ENCODE measurements around the gene GPAT3.
"Not testable (repeated sequence)": the region's sequence is repeated elsewhere in the genome, so short reads cannot be mapped to it uniquely, and the experiment has no call there.

Gene GPAT3

DNA sequence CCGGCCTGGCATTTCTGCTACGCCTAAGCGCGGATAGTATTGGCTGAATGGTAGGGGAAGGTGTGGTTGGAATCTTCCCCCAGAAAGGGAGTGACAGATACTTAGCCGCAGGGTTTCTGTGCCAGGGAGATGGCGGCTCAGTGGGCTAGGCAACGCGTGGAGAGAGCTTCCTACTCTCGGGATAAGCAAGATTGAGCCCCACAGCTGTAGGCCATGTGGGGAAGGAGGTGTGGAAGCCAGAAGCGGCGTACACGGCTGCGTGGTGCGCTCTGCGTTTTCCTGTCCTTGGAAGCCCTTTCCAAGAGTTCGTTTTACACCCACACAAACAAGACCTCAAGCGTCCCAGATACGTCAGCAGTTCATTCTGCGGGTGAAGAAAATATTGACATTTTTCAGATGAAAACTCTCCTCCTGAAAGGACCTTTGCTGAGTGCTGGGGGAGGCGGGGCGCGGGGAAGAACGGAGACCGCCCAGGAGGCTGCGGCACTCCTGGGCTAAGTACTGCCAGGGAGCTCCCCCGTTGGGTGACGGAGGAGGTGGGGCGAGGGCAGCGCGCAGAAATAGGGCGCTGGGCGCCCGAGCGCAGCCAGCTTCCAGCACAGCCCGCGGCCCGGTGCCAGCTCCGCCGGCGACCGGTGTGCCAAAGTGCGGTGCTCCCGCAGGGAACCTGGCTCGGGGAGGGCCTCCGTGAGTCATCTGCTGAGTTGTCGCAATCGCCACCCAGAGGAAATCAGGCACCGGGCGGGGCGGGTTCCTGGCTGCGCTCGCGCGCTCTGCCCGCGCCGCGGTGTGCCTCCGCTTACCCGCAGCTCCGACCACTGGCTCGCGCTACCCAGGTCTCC lies at the start of gene GPAT3:
Gene GPAT3 (plus strand): TSS at position 589 of the 842 bp plus-strand sequence. CDS start 515 bp downstream, outside the sequence.
- DNase-seq: peak; percentile 82

DNA sequence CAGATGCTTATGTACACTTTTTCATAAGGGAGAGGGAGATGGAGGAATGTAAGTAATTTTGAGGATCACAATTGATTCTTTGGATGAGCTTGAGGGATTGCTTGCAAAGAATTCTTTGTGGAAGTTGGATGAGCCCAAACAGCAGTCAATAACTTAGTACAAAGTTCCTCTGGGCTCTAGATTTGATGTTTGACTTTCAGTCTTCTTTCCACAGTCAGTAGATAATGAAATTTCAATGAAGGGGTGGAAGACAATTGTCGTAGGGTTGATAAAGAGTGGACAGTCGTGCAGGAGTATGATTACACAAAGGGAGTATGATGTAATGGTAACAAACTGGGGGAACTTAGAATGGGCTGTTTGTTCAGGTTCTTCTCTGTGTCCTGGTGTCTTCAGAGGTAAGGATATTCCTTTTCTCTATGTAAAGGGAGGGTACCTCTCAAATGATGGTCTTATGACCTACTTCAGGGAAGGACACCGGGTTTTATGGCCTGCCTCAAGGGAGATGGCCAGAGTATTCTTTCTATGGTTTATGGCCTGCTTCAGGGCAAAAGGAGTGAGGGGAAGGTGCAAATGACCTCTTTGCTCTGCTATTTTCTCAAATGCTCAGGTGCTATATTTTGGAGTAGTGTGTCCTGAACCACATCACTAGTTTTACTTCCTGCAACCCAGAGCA lies 49.3 kb upstream of the GPAT3 start:
- no peak for DNase-seq

DNA sequence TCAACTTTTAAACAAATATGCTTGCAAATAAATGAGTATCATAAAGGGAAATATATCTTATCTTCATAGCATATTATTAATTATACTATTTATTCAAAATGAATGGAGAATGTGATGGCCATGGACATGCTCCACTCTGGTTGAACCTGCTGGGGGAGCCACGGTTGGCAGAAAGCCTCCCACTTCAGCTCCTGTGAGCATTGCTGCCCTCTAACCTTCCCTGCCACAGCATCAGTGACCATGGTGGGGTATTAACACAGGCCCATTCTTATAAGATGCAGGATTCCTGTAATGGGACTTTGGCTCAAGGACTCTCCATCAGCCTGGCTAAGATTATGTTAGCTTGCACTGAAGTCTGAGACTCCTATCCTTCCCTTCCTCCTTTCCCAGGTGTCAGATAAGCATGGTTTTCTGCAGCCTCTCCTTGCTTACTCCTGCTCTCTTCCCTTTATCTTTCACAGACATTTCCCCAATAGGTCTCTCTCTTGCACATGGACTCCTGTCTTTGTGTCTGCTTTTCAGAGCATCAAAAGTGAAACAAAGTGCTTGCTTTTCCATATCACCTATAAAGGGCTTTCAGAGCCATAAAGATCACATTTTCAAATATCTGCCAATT lies 46.1 kb upstream of the GPAT3 start:
- DNase-seq: no peak

DNA sequence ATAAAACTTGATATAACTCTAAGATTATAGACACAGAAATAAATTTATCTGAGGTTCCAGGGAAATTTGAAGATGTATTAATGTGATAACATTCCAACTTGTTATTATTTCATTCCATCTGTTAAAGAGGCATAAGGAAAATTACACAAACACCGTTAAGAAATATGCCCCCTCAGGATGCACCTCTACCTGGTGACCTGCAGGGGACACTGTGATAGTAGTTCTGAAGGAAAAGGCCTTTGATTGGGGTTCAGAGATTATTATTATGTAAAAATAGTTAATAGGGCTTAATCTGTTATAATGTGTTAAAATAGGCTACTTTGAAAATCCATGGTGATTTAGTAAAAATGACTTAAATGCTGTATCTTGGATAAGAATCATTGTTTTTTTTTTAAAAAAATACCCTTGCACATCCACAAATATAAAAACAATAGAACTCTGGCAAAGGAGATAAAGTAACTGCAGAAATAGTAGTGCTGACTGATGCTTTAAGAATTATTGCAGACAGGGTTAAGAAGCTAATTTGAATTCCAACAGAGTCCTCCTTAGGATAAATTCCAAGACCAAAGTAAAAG lies 44.9 kb upstream of the GPAT3 start:
- DNase-seq: no peak

DNA sequence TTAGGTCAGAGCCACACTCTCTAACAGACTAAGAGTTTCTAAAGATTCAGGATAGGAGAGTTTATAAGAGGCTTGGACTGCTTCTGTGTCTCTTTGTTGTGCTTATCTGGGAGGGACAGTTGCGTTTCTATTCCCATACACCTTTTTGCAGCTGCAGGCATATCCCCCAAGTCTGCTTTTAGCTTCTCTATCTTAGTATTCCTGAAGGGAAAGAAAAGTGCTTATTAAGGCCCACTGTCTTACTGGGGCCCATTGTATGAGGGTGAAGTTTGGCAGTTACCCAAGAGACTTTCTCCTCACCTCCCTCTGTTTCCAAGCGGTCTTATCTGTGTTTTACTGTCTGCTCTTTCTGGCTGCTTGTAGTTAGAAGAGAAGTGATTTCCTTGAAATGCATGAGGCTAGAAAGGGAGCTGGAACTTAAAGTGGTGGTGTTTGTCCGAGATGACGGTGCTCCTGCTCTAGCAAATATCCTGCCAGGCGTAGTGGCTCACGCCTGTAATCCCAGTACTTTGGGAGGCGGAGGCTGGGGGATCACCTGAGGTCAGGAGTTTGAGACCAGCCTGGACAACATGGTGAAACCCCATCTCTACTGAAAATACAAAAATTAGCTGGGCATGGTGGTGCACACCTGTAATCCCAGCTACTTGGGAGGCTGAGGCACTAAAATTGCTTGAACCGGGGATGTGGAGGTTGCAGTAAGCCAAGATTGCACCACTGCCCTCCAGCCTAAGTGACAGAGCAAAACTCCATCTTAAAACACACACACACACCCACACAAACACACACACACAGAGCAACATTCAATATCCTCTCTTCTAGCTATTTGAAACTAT lies 39.6 kb upstream of the GPAT3 start:
- not testable (repeated sequence) for DNase-seq

DNA sequence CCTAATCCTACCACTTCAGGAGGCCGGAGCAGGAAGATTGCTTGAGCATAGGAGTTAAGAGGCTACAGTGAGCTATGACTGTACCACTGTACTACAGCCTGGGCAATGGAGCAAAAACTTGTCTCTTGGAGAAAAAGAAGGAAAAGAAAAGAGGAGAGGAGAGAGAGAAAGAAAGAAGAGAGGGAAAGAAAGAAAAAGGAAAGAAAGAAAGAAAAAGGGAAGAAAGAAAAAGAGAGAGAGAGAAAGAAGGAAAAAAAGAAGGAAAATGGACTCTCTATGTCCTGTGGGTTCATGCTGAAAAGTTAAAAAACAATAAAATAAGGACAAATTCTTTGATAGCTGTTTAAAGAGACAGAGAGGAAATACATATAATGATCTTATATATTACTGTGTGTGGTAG lies 37.7 kb upstream of the GPAT3 start:
- DNase-seq: no peak

DNA sequence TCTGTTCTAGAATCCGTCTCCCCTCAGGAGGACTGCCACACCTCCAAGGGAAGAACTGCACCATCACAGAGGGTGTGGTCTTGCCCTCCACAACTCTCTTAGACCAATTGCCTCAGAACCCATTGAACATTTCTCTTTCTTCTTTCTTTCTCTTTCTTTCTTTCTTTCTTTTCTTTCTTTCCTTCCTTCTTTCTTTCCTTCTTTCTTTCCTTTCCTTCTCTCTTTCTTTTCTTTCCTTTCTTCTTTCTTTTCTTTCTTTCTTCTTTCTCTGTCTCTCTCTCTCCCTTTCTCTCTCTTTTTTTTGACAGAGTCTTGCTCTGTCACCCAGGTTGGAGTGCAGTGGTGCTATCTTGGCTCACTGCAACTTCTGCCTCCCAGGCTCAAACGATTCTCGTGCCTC lies 34.2 kb upstream of the GPAT3 start:
- DNase-seq: not testable (repeated sequence)

DNA sequence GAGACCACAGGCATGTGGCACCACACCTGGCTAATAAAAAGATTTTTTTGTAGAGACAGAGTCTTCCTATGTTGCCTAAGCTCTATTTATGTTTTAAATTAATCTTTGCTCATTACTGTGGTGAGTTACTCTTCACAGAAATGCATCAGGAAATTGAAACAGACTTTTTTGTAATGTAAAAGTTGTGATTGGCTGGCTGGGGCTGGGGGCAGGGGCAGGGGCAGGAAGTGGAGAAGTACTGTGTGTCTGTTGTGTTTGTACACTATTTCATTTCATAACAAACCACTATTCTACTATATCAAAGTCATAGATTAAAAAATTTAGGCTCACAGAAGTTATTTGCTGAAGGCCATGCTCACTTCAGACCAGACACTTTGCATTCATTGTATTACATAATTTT lies 31.9 kb upstream of the GPAT3 start:
- no peak for DNase-seq

DNA sequence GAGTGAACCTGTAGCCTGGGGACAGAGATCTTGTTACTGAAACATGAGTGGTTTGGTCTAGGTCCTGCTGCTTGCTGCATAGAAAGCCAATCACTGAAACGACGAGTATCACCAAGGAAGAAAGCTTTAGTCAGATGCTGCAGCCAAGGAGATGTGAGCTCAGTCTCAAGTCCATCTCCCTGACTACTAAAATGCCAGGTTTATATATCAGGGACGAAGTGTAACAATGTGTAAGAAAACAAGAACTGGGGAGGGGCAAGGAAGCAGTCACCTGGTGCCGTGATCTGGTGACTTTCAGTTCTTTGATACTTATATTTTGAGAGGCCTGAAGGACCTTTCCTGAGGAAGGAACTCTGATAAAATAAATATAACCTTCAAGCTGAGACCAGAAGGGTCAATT lies 31.4 kb upstream of the GPAT3 start:
- no peak for DNase-seq

DNA sequence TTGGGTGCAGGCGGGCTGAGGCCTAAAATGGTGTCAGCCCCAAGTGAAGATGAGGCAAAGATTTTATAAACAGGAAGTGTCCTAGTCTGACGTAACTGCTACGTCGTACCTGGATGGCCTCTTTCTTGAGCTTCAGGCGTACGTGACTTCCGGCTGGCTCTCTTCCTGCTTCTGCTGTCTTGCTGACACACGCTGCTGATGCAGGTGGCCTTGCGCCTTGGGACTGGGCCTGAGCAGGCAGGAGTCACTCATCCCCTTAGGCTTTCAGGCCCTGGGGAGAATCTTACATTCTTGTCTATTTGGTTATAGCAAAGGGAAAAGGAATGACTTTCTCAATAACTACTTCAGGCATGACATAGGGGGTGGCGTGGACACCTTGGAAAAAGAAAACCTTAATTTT lies 30.9 kb upstream of the GPAT3 start:
- DNase-seq: no peak

DNA sequence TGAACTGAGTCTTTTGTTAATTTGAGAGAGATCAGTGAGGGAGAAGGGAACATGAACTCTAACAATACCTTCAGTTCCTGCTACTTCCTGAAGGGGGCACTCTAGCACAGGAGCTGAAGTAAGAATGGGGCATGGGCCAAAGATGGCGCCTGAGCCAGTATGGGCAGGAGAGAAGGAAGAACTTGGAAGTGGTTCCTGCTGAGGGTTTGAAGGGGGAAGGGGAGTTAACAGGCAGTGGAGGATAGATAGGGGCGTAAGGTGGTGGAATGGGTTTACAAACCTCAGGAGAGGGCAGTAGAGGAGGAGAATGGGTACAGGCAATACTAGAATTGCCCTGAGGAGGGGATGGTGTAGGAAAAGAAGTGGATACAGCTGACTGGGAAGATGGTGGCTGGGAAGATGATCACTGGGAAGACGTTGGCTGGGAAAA lies 26.7 kb upstream of the GPAT3 start:
- not testable (repeated sequence) for DNase-seq

DNA sequence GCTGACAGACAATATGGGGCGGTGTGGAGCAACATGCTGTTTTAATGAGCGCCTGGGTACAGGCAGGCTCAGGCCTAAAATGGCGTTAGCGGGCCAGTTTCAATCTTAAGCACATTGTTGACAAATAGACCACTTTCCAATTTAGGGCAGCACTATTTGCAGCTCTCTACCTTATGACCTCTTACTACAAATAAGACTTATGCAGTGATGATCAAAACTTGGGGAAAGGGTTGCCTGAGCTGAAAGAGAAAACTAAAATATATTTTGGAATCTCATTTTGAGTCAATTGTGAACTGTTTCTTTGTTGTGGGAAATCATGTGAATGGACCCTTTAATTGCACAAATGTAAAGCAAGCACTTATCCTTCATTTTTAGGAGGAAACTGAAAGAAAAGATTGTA lies 25.5 kb upstream of the GPAT3 start:
- no peak for DNase-seq

DNA sequence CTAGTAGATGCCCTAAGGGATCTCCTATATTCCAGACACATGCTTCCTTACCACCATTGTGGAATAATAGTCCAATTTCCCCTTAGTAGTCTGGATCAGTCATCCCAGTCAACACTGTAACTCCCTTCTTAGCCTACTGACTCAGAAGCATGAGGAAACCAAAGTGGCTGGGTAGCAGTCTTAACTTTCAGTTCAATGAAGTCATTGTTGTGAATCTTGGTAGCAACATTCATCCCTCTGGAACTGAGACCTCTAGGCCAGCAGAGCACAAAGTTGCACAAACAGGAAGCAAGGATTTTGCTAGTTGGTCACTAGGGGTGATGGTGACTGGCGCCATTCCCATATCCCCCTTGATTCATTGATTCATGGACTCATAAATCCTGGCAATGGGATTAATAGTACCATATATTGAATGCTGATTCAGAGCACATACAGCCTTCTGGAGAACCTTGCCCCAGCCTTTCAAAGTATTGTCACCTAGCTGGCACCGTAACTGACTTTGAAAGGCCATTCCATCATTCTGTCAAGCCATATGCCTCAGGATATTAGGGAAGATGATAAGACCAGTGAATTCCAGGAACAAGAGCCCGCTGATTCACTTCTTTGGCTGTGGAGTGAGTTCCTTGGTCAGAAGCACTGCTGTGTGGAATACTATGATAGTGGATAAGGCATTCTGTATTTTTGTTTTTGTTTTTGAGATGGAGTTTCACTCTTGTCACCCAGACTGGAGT lies 19.7 kb upstream of the GPAT3 start:
- no peak for DNase-seq

DNA sequence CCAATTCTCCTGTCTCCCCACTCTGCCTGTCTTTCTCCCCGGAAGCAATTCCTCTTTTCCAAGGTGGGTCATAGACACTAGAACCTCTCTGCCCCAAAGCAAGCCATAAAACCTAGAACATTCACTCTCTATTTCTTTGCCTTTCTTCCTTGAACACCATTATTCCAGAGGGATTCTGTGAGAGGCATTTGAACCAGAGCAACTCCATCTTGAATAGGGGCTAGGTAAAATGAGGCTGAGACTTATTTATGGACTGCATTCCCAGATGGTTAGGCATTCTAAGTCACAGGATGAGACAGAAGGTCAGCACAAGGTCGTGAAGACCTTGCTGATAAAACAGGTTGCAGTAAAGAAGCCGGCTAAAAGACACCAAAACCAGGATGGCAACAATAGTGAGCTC lies 13.7 kb upstream of the GPAT3 start:
- no peak for DNase-seq

DNA sequence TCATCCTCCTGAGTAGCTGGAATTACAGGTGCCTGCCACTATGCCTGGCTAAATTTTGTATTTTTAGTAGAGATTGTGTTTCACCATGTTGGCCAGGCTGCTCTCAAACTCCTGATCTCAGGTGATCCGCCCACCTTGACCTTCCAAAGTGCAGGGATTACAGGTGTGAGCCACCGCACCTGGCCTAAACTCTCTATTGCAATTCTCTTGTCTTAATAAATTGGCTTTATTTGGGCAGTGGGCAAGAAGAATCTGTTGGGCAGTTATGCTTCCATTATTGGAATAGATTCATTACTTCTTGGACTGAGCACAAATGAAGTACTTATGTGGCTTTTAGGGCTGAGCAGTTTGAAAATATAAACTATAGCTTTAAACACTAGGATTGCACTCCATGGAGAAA lies 8.2 kb upstream of the GPAT3 start:
- DNase-seq: no peak

DNA sequence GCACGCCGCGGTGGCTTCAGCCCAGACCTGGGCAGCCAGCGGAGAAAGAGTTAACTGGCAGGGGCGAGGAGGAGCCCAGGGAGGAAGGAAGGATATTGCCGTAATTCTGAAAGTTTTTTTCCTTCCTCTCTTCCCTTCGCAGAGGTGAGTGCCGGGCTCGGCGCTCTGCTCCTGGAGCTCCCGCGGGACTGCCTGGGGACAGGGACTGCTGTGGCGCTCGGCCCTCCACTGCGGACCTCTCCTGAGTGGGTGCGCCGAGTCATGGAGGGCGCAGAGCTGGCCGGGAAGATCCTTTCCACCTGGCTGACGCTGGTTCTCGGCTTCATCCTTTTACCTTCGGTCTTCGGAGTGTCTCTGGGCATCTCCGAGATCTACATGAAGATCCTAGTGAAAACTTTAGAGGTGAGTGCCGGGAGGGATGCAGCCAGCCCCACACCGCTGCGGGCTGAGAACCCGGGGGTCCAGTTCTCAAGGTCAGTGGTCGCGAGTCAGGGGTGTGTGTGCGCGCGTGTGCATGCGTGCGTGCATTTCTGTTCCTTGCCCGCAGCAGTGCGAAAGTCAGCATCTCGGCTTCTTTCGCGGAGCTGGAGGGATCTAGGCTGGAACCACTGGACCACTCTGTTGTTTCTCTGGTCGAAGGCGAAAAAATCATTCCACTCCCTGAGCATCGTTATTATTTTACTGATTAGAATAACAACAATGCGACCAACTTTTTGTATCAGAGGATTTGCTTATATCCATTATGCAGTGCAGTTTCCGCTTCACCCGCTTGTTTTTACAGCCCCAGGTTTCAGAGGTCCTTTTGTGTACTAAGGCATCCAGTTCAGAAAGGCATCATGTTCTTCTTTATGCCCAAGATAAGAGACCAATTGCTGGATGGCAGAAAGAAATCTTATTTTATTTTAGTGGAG lies 709 bp downstream of the GPAT3 start:
- DNase-seq: peak; percentile 81

DNA sequence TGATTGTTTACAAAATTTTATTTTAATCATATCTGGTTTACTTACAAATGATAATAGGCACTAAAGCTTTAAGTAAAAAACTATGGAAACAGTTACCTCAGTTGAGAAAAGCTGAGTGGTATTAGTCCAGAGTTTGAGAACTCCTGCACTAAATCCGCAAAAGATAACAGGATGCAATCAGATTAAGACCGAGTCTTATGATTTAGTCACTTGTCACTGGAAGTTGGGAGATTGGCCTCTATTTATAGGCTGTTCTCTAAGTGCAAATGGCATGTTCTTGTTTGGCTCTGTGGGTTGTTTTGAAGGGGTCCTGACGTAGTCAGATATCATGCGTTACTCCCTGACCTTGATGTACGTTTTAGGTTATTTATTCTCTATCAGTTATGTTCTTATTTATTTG lies 6.3 kb downstream of the GPAT3 start:
- DNase-seq: no peak

DNA sequence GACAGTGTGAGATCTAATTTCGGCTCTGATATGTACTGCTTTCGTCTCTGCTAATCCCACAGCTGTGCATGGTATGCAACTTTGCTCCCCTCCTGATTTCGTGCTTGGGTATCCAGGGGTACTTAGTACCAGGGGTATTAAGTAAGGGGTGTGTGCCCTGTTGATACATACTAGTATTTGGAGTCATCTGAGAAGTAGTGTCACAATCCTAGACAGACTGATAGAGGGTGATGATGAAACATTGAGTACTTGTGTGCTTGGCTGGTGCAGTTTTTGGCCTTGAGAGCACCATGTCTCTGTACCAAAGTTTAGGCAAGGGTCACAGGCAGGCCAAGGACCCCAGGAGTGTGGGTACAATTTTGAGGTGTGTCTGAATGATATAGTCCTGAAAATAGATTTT lies 10.9 kb downstream of the GPAT3 start:
- no peak for DNase-seq

DNA sequence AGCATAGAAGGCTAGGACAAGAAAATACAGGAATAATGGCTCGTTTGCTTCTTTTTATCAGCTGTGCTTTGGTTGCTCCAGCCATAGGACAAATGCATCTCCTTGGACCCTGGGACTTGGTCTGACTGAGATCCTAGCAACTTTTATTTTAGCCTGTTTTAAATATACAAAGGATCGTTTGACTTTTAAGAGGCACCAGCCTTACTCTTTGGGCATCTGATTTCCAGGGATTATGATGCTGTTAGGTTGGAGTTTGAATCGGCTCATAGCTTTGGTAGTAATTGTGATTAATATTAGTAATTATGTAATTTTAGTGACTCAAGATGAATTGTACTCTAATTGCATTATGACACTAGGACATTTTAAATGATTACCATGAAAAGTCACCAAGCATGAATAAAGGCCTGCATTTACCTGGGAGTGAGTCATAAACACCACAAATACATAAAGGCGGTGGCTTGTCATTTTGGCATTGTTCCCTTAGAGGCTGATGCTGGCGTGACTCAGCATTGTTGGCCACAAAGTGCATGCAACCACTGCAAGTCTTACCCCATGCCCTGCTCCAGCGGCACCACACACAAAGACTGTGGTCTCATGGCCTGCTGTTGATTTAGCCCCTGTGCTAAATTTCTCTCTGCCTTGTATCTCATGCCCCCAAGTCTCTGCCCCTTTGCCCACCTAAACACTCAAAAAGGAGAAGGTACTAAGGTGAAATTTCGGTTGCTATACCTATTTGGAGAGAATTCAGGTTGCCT lies 12.4 kb downstream of the GPAT3 start:
- no peak for DNase-seq

DNA sequence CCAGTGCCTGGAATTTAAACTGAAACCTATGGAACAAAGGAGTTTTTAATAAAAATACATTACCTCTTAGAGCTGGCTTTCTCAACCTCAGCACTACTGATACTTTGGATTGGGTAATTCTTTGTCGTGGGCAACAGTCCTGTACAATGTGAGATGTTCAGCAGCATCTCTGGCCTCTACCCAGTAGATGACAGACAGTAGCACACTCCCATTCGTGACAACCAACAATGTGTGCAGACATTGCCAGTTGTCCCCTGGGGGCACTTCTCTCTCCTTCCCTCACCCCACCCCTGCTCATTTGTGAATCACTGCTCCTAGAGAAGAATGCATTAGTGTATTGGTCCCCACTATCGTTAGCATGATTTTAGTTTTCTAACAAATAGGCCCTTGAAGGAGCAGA lies 16.2 kb downstream of the GPAT3 start:
- no peak for DNase-seq

Measured in retina (tissue), 1 donor.